HepG2 (cell line): ENCODE data around the gene ATXN2. TPM values are rescaled to one million over a fixed set of nuclear protein-coding genes. Genes with fewer than 3 reads are reported as not detected.
A peak's percentile ranks its signal among the peaks of the same experiment; 100 is the strongest.

Experiments
- ARID3A ChIP-seq: IDR thresholded peaks from 2 replicates; pipeline ENCODE4 v1.6.1; 2012; ENCODE audit warnings: low read depth, low read length, improper control_type of control experiment
- BCLAF1 ChIP-seq: fragments of 450-650 bp; IDR thresholded peaks from 2 replicates; pipeline ENCODE4 v1.6.1; 2017; ENCODE audit warnings: mild to moderate bottlenecking
- GABPA ChIP-seq, 2 experiments: IDR thresholded peaks; 2 replicates each; pipeline ENCODE4 v1.6.1; 2011 to 2016; ENCODE audit warnings: low read depth in 2 of 2, low read length in 1 of 2, missing biosample characterization in 1 of 2, missing genetic modification characterization in 1 of 2
- GZF1 ChIP-seq: sonication (generic); formaldehyde crosslinking; IDR thresholded peaks from 2 replicates; pipeline ENCODE4 v1.5.1; 2020; ENCODE audit warnings: mild to moderate bottlenecking, missing genetic modification reagents
- HOXA9 ChIP-seq: sonication (generic); formaldehyde crosslinking; IDR thresholded peaks from 2 replicates; pipeline ENCODE4 v1.8.1; 2022; ENCODE audit warnings: missing genetic modification reagents, mild to moderate bottlenecking, moderate library complexity, borderline replicate concordance
- ISL2 ChIP-seq: sonication (generic); formaldehyde crosslinking; IDR thresholded peaks from 2 replicates; pipeline ENCODE4 v1.5.0; 2020; ENCODE audit warnings: missing genetic modification reagents
- KLF9 ChIP-seq: IDR thresholded peaks from 2 replicates; pipeline ENCODE4 v1.6.1; 2016; ENCODE audit warnings: low read depth
- MEIS1 ChIP-seq: sonication (generic); formaldehyde crosslinking; IDR thresholded peaks from 2 replicates; pipeline ENCODE4 v1.9.0; 2021; ENCODE audit warnings: mild to moderate bottlenecking, missing genetic modification reagents, moderate library complexity, borderline replicate concordance
- MTF2 ChIP-seq: sonication (generic); formaldehyde crosslinking; IDR thresholded peaks from 2 replicates; pipeline ENCODE4 v1.5.0; 2020; ENCODE audit warnings: missing genetic modification reagents, borderline replicate concordance
- NRL ChIP-seq: sonication (generic); formaldehyde crosslinking; IDR thresholded peaks from 2 replicates; pipeline ENCODE4 v1.5.0; 2020; ENCODE audit warnings: missing genetic modification reagents, mild to moderate bottlenecking, moderate library complexity, borderline replicate concordance
- PCBP2 ChIP-seq: fragments of 200-400 bp; formaldehyde crosslinking; optimal IDR thresholded peaks from 2 replicates; pipeline ENCODE3; 2018; ENCODE audit warnings: low read length, low read depth; ENCODE audit not compliant: poor library complexity, severe bottlenecking
- SAFB2 ChIP-seq: sonication (generic); formaldehyde crosslinking; IDR thresholded peaks from 2 replicates; pipeline ENCODE4 v1.5.1; 2020; ENCODE audit warnings: missing genetic modification reagents, low read depth, mild to moderate bottlenecking, borderline replicate concordance
- ZBTB39 ChIP-seq: sonication (generic); formaldehyde crosslinking; IDR thresholded peaks from 2 replicates; pipeline ENCODE4 v1.5.0; 2020; ENCODE audit warnings: missing genetic modification reagents
- ZNF230 ChIP-seq: sonication (generic); formaldehyde crosslinking; IDR thresholded peaks from 2 replicates; pipeline ENCODE4 v1.4.0; 2020; ENCODE audit warnings: mild to moderate bottlenecking, missing genetic modification reagents
- ZNF264 ChIP-seq: sonication (generic); formaldehyde crosslinking; IDR thresholded peaks from 2 replicates; pipeline ENCODE4 v1.4.0; 2020; ENCODE audit warnings: missing genetic modification reagents
- ZNF512B ChIP-seq: sonication (generic); formaldehyde crosslinking; IDR thresholded peaks from 2 replicates; pipeline ENCODE4 v1.5.1; 2020; ENCODE audit warnings: missing genetic modification reagents, mild to moderate bottlenecking, borderline replicate concordance
- ZNF558 ChIP-seq: sonication (generic); formaldehyde crosslinking; IDR thresholded peaks from 2 replicates; pipeline ENCODE4 v1.9.0; 2022; ENCODE audit warnings: mild to moderate bottlenecking, missing genetic modification reagents, borderline replicate concordance
- ZNF737 ChIP-seq: sonication (generic); formaldehyde crosslinking; IDR thresholded peaks from 2 replicates; pipeline ENCODE4 v1.5.0; 2020; ENCODE audit warnings: missing genetic modification reagents, mild to moderate bottlenecking, borderline replicate concordance
- polyA plus RNA-seq, 8 experiments: library from polyadenylated mRNA; depleted of rRNA in 3 of 8; stranded (reverse) in 7 of 8; unstranded in 1 of 8; fragments of >200 nt; fragmentation: Illumina TruSeq in 4 of 8; extraction: Trizol in 4 of 8; gene quantifications; 2 replicates each; pipeline versions ENCODE4 v1.2.1 to v1.2.3, GENCODE V29; 2011 to 2016; ENCODE audit warnings: low read depth in 4 of 8, missing spikeins in 1 of 8, mixed read lengths in 1 of 8; ENCODE audit not compliant: insufficient read depth in 1 of 8
- total RNA-seq, 5 experiments: library from RNA; depleted of rRNA; stranded (reverse); fragments of >200 nt; fragmentation: Illumina TruSeq; extraction: Trizol; gene quantifications; 2 replicates each; pipeline ENCODE4 v1.2.3, GENCODE V29; 2016; ENCODE audit warnings: low read depth in 1 of 5

ATXN2 gene
- total and polyA plus RNA-seq, 2 of the 13 experiments (the other 11 are each of a cell fraction or from before 2014, with no cell fraction given), result 18.1 to 27.1 TPM

GRCh38 chr12:111405149-111405858, 193.8 kb downstream of the ATXN2 start (continued):
- TF ChIP-seq ARID3A (no peak), GZF1 (CRISPR knock-in tag) (no peak), NRL (CRISPR knock-in tag) (no peak), ZNF558 (CRISPR knock-in tag) (no peak; the same call in 1 of the 2 replicates), SAFB2 (no peak; the same call in 1 of the 2 replicates), ISL2 (CRISPR knock-in tag) (peak; percentile 78; the same call in 1 of the 2 replicates), ZNF230 (CRISPR knock-in tag) (no peak), ZBTB39 (CRISPR knock-in tag) (no peak), ZNF737 (no peak), KLF9 (no peak), PCBP2 (no peak), BCLAF1 (no peak), GABPA (IDR thresholded peaks at IDR 0.05; ENCODE audit: low read depth, low read length) (no peak), GABPA (CRISPR knock-in tag; IDR thresholded peaks at IDR 0.05; ENCODE audit: low read depth) (no peak), ZNF264 (CRISPR knock-in tag) (peak; percentile 81), MEIS1 (CRISPR knock-in tag) (no peak; the same call in none of the 2 replicates), ZNF512B (no peak), MTF2 (CRISPR knock-in tag) (0 out of 2 replicates have a peak, but pooled peaks have one; percentile 86), HOXA9 (CRISPR knock-in tag) (no peak)
